Glomerular visceral epithelial cell (primary cell): ENCODE results near the gene MIB1.

Source experiments
- DNase-seq: peaks from one replicate; pipeline ENCODE4 v3.0.0-alpha.2; 2016; ENCODE audit errors: extremely low spot score

Gene MIB1

GRCh38 chr18:21894619-21895367, 154.2 kb downstream of the MIB1 start:
- DNase-seq = no peak

- DNase-seq = no peak
Observed at GRCh38 chr18:21896732-21897336, 156.2 kb downstream of the MIB1 start.

- DNase-seq = peak; percentile 48
Observed at GRCh38 chr18:21897811-21898210, 157.2 kb downstream of the MIB1 start.

- no peak for DNase-seq
Observed at GRCh38 chr18:21900605-21901352, 160.2 kb downstream of the MIB1 start.

GRCh38 chr18:21901423-21901945, 160.9 kb downstream of the MIB1 start:
- DNase-seq = no peak

- DNase-seq = no peak
Observed at GRCh38 chr18:21903709-21904108, 163.1 kb downstream of the MIB1 start.

GRCh38 chr18:21904856-21905255, 164.3 kb downstream of the MIB1 start:
- no peak for DNase-seq

- DNase-seq = no peak
Observed at GRCh38 chr18:21907451-21907850, 166.9 kb downstream of the MIB1 start.

- no peak for DNase-seq
Observed at GRCh38 chr18:21908711-21909110, 168.1 kb downstream of the MIB1 start.

GRCh38 chr18:21910906-21911305, 170.3 kb downstream of the MIB1 start:
- DNase-seq = no peak

- no peak for DNase-seq
Observed at GRCh38 chr18:21911551-21911950, 171.0 kb downstream of the MIB1 start.

GRCh38 chr18:21912339-21913239, 172.0 kb downstream of the MIB1 start:
- no peak for DNase-seq

- peak; percentile 47 for DNase-seq
Observed at GRCh38 chr18:21914739-21915319, 174.2 kb downstream of the MIB1 start.

- DNase-seq = no peak
Observed at GRCh38 chr18:21915546-21915945, 175.0 kb downstream of the MIB1 start.

GRCh38 chr18:21916594-21916993, 176.0 kb downstream of the MIB1 start:
- no peak for DNase-seq

- DNase-seq = no peak
Observed at GRCh38 chr18:21918693-21919092, 178.1 kb downstream of the MIB1 start.
